Measurements from ENCODE around the gene ING4. TPM values are rescaled to one million over a fixed set of nuclear protein-coding genes. Genes with fewer than 3 reads are reported as not detected.

Gene ING4
- total RNA-seq, 1 experiment from 2014 or later, result 23.8 TPM

Other genes starting within 250 kb of the ING4 start
- not detected in 2 replicates for gene CD27, start 218.2 kb downstream of the ING4 start, total RNA-seq (2014; rRNA removed)
- gene TAPBPL, start 211.1 kb downstream of the ING4 start, total RNA-seq (2014; rRNA removed), result 0.47 and 1.8 TPM in 2 replicates
- gene VAMP1, start 192.4 kb downstream of the ING4 start, total RNA-seq (2014; rRNA removed), result 9.3 and 13.9 TPM in 2 replicates
- gene MRPL51, start 169.9 kb downstream of the ING4 start, total RNA-seq (2014; rRNA removed), result 135 and 157 TPM in 2 replicates
- gene NCAPD2, start 169.0 kb downstream of the ING4 start, total RNA-seq (2014; rRNA removed), result 105 TPM in 2 replicates
- gene GAPDH, start 128.6 kb downstream of the ING4 start, total RNA-seq (2014; rRNA removed), result 6,976 and 7,326 TPM in 2 replicates
- 0.11 and 1.0 TPM in 2 replicates for gene IFFO1, start 107.1 kb downstream of the ING4 start, total RNA-seq (2014; rRNA removed)
- gene NOP2, start 94.8 kb downstream of the ING4 start, total RNA-seq (2014; rRNA removed), result 63.3 and 83.8 TPM in 2 replicates
- 216 and 231 TPM in 2 replicates for gene CHD4, start 55.7 kb downstream of the ING4 start, total RNA-seq (2014; rRNA removed)
- 2.3 and 4.3 TPM in 2 replicates for gene LPAR5, start 27.2 kb downstream of the ING4 start, total RNA-seq (2014; rRNA removed)
- 0.77 TPM in 1 of 2 replicates, not detected in the other for gene ACRBP, start 15.7 kb downstream of the ING4 start, total RNA-seq (2014; rRNA removed)
- 19.6 and 22.3 TPM in 2 replicates for gene ZNF384, start 26.3 kb upstream of the ING4 start, total RNA-seq (2014; rRNA removed)
- not detected in 2 replicates for gene PIANP, start 37.7 kb upstream of the ING4 start, total RNA-seq (2014; rRNA removed)
- 82.3 and 86.9 TPM in 2 replicates for gene COPS7A, start 60.9 kb upstream of the ING4 start, total RNA-seq (2014; rRNA removed)
- gene MLF2, start 90.0 kb upstream of the ING4 start, total RNA-seq (2014; rRNA removed), result 222 and 248 TPM in 2 replicates
- gene PTMS, start 103.2 kb upstream of the ING4 start, total RNA-seq (2014; rRNA removed), result 46.4 and 84.7 TPM in 2 replicates
- 0.40 and 0.58 TPM in 2 replicates for gene LAG3, start 109.4 kb upstream of the ING4 start, total RNA-seq (2014; rRNA removed)
- gene CD4, start 126.4 kb upstream of the ING4 start, total RNA-seq (2014; rRNA removed), result 0.23 TPM in 1 of 2 replicates, not detected in the other
- not detected in 2 replicates for gene GPR162, start 158.7 kb upstream of the ING4 start, total RNA-seq (2014; rRNA removed)
- gene P3H3, start 165.3 kb upstream of the ING4 start, total RNA-seq (2014; rRNA removed), result 9.3 and 24.4 TPM in 2 replicates
- gene GNB3, start 177.8 kb upstream of the ING4 start, total RNA-seq (2014; rRNA removed), result 1.8 TPM in 1 of 2 replicates, not detected in the other
- gene CDCA3, start 188.2 kb upstream of the ING4 start, total RNA-seq (2014; rRNA removed), result 52.1 and 92.0 TPM in 2 replicates
- 107 and 113 TPM in 2 replicates for gene USP5, start 189.0 kb upstream of the ING4 start, total RNA-seq (2014; rRNA removed)
- gene TPI1, start 204.4 kb upstream of the ING4 start, total RNA-seq (2014; rRNA removed), result 1,259 and 1,708 TPM in 2 replicates
- gene SPSB2, start 210.2 kb upstream of the ING4 start, total RNA-seq (2014; rRNA removed), result 8.4 and 9.2 TPM in 2 replicates
- 5.1 and 13.6 TPM in 2 replicates for gene LRRC23, start 241.7 kb upstream of the ING4 start, total RNA-seq (2014; rRNA removed)

Measured in PC-3 (cell line).